GM10266 (cell line): ENCODE results near the gene RFC3.

Experiments
- DNase-seq: peaks from one replicate; pipeline ENCODE4 v3.0.0; 2012; ENCODE audit errors: extremely low spot score
- TF ChIP-seq, protein P1 (sequence below): IDR thresholded peaks from 2 replicates; pipeline ENCODE4 v1.5.1; 2012; ENCODE audit warnings: mild to moderate bottlenecking, low read depth; ENCODE audit not compliant: control insufficient read depth, insufficient read depth; ENCODE audit errors: missing control alignments

RFC3 gene

DNA sequence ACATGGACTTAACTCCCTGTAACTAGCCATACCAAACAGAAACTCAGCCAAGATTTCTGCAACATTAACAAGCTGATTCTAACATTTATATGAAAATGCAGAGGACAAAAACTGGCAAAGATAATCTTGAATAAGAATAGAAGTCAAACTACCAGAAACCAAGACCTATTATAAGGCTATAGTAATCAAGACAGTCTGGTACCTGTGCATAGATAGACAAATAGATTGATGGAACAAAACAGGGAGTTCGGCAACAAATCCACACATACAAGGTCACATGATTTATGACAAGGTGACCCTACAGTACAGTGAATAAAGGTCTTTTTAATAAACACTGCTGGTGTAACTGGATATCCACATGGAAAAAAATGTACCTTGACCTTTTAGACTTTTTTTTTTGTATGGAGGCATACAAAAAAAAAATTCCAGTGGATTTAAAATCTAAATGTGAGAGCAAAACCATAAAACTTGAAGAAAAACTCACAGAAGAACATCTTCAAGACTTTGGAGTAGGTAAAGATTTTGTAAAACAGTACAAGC is 2.9 kb upstream of the RFC3 start:
- TF ChIP-seq, protein P1, sequence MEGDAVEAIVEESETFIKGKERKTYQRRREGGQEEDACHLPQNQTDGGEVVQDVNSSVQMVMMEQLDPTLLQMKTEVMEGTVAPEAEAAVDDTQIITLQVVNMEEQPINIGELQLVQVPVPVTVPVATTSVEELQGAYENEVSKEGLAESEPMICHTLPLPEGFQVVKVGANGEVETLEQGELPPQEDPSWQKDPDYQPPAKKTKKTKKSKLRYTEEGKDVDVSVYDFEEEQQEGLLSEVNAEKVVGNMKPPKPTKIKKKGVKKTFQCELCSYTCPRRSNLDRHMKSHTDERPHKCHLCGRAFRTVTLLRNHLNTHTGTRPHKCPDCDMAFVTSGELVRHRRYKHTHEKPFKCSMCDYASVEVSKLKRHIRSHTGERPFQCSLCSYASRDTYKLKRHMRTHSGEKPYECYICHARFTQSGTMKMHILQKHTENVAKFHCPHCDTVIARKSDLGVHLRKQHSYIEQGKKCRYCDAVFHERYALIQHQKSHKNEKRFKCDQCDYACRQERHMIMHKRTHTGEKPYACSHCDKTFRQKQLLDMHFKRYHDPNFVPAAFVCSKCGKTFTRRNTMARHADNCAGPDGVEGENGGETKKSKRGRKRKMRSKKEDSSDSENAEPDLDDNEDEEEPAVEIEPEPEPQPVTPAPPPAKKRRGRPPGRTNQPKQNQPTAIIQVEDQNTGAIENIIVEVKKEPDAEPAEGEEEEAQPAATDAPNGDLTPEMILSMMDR, result no peak
- no peak for DNase-seq

DNA sequence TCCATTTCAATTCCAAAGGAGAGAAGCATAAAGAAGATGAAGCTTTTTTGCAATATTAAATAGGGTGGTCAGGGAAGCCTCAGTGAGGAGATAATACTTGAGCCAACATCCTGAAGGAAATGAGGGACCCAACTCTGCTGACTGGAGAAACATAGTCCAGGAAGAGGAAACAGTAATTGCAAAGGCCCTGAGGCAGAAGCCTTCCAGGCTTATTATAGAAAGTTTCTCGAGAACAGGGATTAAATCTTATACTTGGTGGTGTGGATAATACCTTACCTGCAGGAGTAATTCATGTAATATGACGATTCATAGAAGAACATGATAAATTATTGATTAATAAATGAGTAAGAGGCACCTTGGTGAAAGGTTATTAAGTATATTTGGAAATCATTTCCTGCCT is 1.0 kb upstream of the RFC3 start:
- TF ChIP-seq, protein P1, result no peak
- no peak for DNase-seq

DNA sequence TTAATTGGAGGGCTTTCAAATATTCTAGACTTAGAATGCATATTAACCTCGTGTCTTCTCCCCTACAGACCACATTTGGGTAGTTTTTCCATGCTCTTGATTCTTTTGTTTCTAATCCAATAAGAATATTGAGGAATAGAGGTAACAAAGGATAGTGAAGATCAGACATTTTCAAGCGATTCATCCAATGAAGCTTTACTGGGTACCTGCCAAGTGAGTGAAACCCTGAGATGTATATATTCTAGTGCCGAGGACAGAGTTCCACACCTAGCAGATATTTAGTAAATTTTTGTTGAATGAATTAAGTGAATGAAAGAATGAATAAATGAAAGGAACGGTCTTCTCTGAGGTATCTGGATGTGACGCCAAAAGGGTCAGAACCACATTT is 442 bp upstream of the RFC3 start:
- TF ChIP-seq, protein P1, result no peak
- no peak for DNase-seq

DNA sequence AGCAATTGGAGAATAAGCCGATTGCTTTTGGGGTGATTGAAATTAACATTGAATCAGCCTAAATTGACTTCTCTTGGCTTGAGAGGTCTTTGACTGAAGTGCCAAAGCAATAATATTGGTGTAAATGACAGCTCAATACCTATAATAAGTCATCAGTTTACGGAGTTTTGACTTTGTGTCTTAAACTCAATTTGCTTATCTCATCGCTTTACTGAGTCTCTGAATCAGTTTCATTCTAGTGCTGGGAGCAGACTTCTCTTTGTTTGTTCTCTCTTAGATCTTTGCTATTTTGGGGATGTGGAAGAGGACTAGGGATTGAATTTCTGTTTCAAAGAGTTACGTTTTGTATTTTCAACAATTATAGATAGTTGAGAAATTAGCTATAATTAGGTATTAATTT is 7.1 kb downstream of the RFC3 start:
- TF ChIP-seq, protein P1, result no peak
- DNase-seq, result no peak

DNA sequence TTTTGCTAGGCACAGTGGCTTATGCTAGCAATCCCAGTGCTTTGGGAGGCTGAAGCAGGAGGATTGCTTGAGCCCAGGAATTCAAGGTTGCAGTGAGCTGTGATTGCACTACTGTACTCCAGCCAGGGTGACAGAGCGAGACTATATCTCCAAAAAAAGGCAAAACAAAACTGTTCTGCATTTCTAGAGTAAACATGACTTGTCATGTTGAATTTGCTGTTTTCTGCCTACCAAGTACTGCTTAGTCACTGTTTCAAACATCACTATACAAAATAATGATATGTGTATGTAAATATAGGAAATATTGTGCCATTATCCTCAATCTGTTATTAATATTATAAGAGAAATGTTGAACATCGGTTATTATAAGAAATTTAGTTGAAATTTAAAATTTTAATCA is 9.2 kb downstream of the RFC3 start:
- no peak for DNase-seq
- TF ChIP-seq, protein P1, result no peak

DNA sequence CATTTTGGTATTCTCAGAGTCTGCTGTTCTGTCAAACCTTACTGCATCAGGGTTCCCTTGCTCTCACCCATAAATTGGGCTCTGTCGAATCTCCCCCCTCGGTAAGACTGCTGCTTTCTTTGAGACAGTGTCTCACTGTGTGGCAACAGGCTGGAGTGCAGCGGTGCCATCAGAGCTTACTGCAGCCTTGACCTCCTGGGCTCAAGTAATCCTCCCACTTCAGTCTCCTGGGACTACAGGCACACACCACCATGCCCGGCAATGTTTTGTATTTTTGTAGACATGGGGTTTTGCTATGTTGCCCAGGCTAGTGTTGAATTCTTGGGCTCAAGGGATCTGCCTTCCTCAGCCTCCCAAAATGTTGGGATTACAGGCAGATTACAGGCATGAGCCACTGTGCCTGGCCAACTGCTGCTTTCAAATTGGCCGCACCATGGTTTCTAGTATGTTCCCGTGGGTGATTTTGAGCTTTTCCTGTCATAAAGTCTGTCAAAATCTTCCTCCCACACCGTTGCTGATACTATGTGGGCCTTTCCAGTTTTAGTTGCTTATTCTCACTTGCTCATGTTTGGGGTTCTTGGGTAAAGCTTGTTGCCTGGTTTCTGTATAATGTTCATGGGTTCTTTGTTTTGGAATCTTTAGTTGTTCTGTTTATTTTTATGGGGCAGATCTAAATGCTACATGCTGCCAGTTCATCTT is 10.6 kb downstream of the RFC3 start:
- DNase-seq, result no peak
- TF ChIP-seq, protein P1, result no peak

DNA sequence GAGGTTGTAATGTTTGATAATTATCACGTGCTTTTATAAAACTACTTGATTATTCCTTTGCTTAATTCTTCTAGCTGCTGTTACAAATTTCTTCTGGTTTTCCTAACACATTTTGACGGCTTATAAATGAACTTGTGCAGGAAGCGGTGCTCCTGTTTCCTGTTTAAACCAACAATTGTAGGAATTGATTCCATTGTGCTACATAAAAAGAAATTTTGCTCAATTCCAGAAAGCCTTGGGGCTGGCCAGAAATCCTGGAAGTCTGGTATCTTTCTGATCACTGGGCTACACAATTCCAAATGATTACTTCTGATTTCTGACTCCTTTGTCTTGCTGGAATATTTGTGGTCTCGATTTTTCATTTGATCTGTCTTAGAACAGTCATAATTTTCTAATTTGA is 14.9 kb downstream of the RFC3 start:
- no peak for DNase-seq
- TF ChIP-seq, protein P1, result no peak
